Measurements from ENCODE around the gene LRPPRC. TPM values are rescaled to one million over a fixed set of nuclear protein-coding genes. Genes with fewer than 3 reads are reported as not detected.

Gene LRPPRC
- polyA plus RNA-seq, 1 donor: 144 TPM

Other genes with a start within 250 kb of the LRPPRC start
- 106 TPM for gene DYNC2LI1, start 221.9 kb downstream of the LRPPRC start, polyA plus RNA-seq (ENCODE audit: insufficient read length)
- 0.63 TPM for gene ABCG5, start 157.2 kb downstream of the LRPPRC start, polyA plus RNA-seq (ENCODE audit: insufficient read length)
- 0.88 TPM for gene ABCG8, start 157.0 kb downstream of the LRPPRC start, polyA plus RNA-seq (ENCODE audit: insufficient read length)
- 91.1 TPM for gene PPM1B, start 172.9 kb upstream of the LRPPRC start, polyA plus RNA-seq (ENCODE audit: insufficient read length)